ENCODE data around the gene AKAP4.

AKAP4 gene, protein sequence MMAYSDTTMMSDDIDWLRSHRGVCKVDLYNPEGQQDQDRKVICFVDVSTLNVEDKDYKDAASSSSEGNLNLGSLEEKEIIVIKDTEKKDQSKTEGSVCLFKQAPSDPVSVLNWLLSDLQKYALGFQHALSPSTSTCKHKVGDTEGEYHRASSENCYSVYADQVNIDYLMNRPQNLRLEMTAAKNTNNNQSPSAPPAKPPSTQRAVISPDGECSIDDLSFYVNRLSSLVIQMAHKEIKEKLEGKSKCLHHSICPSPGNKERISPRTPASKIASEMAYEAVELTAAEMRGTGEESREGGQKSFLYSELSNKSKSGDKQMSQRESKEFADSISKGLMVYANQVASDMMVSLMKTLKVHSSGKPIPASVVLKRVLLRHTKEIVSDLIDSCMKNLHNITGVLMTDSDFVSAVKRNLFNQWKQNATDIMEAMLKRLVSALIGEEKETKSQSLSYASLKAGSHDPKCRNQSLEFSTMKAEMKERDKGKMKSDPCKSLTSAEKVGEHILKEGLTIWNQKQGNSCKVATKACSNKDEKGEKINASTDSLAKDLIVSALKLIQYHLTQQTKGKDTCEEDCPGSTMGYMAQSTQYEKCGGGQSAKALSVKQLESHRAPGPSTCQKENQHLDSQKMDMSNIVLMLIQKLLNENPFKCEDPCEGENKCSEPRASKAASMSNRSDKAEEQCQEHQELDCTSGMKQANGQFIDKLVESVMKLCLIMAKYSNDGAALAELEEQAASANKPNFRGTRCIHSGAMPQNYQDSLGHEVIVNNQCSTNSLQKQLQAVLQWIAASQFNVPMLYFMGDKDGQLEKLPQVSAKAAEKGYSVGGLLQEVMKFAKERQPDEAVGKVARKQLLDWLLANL

DNA sequence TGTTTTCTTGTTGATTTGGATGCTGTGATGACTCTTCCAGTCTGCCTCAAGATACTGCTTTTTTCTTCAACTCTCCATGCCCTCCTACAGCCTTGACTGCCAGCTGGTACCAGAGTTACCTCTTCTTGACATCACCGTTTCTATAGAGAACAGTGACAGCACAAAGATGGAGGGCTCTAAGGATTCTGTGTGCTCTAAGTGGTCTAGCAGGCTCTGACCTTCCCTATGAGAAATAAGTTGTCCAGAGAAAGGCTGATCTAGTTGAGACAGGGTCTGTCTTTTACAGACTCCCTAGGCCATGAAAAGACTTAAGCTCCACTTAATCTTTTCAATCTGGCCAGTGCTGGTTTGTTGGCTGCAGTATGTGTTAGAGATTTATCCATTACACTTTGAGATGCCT lies at the start of gene AKAP4:
AKAP4 (minus strand) TSS at position 101 of the 400 bp plus-strand sequence. CDS start 118 bp downstream, outside the sequence.
- FAIRE-seq (no peak), DNase-seq (ENCODE audit: insufficient read length, low spot score) (no peak)

DNA sequence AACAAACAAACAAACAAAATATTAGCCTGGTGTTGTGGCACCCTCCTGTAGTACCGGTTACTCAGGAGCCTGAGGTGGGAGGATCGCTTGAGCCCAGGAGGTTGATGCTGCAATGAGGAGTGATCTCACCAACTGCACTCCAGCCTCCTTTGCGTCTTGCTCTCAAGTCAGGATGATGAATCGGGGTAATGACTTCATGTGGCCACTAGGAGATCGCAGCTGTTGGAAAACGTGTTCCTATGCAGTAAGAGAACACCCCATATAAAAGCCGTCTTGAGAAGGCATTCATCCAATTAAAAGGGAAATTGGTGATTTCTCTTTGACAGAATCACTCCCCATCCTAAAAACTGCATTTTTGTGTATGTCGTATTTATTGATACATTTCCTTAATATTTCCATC lies 10.7 kb upstream of the AKAP4 start:
- no peak for FAIRE-seq
- DNase-seq (ENCODE audit: insufficient read length, low spot score), result no peak

DNA sequence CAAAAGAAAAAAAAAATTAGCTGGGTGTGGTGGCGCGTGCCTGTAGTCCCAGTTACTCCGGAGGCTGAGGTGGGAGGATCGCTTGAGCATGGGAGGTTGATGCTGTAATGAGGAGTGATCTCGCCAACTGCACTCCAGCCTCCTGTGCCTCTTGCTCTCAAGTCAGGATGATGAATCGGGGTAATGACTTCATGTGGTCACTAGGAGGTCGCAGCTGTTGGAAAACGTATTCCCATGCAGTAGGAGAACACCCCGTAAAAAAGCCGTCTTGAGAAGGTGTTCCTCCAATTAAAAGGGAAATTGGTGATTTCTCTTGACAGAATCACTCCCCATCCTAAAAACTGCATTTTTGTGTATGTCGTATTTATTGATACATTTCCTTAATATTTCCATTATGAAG lies 5.9 kb upstream of the AKAP4 start:
- DNase-seq (ENCODE audit: insufficient read length, low spot score), result no peak
- no peak for FAIRE-seq

DNA sequence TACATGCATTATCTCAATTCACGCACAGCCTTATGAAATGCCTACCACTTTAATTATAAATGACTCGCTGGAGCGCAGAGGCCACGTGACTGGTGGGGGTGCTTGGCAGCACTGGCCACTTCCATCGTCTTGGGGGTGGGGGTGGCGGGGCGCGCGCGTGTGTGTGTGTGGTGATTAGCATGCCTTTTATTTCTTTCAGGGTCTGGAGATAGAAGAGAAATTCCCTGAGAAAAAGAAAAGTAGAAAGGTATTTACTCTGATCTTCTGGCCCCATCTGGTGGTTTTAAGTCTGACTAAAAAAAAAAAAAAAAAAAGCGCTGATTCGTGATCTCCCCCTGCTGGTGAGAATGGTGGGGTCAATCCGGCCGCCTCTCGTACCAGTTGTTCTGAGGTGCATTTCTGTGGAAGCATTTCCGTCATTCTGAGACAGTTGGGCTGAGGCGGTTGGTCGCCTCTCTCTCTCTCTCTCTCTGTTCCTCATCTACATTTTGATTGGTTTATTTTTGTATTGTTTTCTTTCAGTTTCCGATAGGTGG lies 3.6 kb upstream of the AKAP4 start, which contains the start of gene CCNB3:
CCNB3 (plus strand) TSS at position 402 of the 536 bp plus-strand sequence. CDS start 80,399 bp downstream, outside the sequence.
- peak; percentile 34 for DNase-seq (ENCODE audit: insufficient read length, low spot score)
- FAIRE-seq, result peak; percentile 88

DNA sequence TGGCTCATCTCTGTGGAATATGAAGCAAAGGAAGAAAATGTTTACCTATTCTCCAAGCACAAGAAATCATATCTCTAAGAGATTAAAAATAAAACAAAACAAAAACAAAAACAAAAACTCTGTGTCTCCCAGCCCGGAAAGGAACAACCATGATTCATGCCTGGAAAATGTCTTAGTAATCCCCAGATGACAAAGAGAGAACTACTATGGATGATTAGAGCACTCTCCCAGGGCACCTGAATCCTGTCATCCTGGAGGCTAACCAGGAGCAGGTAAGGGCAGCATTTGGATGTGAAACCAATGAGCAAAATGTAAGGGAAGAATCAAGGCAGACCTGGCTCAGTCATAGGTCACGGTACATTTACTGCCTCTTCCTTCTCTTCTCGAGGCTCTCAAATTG lies 1.7 kb upstream of the AKAP4 start:
- DNase-seq (ENCODE audit: insufficient read length, low spot score), result no peak
- no peak for FAIRE-seq

DNA sequence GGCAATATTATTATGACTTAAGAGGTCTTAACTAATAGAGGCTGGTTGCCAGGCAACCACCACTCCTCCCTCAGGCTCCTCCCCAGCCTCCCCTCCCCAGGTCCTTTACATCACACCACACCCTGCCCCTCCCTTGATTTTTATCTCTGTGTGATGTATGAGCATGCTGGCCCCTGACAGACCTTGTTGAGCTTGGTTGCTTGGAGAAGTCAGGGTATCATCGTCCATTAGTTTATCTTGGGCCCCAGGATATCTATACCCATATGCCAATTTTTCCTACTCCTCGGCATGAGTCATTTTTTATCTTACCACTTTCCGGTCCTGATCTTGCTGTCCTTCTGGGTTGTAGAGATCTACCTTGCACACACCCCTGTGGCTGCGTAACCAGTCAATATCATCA lies 2.5 kb downstream of the AKAP4 start:
- FAIRE-seq (no peak), DNase-seq (ENCODE audit: insufficient read length, low spot score) (no peak)

DNA sequence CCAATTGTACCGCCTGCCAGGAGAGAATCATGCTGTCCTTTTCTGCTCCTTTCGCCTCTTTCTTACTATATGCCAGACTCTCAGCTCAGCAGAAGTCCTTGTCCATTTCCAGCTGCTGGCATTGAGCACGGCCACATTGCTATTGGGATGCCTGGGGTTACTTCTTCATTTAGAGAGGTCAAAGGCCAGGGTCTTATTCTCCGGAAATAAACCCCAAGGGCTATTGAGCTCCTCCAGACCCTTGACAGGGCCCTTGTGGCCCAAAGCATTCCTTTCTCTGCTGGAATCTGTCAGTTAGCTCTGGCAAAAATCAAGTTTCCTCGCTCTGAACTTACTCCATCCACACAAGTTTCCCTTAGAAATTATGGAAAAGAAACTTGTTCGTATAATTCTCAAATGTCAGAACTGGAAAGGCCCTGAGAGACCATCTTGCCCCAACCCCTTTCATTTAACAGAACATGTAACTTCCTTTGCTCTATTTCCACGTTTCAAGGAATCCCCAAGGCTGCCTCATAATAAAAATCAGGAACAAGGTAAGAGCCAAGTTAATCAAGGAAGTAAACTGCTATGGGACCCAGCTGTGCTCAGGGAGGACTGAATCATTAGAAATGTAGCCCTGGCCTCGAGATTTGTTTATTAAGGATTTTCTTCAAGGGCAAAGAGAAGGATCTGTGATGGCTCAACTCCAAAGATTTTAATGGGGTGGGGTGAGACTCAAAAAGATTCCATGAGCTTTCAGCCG lies 11.8 kb downstream of the AKAP4 start:
- DNase-seq (ENCODE audit: insufficient read length, low spot score) (no peak), FAIRE-seq (no peak)

DNA sequence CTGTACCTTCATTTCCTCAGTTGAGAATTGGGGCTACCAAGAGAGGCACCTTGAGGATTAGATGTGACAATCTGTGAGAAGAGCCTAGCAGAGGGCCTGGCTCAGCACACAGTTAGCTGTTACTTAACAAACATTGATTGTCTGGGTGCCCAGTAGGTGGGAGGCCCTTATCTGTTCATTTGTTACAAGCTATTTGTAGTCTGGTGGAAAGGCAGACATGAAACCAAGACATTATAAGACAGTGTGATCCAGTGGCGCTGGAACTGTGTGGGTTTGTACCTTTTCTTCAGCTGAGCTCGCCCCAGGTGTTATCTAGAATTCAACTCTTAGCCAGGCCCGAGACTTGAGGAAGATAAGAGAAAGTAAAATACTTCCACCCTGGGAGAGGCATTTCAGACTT lies 16.9 kb downstream of the AKAP4 start:
- FAIRE-seq (no peak), DNase-seq (ENCODE audit: insufficient read length, low spot score) (no peak)

DNA sequence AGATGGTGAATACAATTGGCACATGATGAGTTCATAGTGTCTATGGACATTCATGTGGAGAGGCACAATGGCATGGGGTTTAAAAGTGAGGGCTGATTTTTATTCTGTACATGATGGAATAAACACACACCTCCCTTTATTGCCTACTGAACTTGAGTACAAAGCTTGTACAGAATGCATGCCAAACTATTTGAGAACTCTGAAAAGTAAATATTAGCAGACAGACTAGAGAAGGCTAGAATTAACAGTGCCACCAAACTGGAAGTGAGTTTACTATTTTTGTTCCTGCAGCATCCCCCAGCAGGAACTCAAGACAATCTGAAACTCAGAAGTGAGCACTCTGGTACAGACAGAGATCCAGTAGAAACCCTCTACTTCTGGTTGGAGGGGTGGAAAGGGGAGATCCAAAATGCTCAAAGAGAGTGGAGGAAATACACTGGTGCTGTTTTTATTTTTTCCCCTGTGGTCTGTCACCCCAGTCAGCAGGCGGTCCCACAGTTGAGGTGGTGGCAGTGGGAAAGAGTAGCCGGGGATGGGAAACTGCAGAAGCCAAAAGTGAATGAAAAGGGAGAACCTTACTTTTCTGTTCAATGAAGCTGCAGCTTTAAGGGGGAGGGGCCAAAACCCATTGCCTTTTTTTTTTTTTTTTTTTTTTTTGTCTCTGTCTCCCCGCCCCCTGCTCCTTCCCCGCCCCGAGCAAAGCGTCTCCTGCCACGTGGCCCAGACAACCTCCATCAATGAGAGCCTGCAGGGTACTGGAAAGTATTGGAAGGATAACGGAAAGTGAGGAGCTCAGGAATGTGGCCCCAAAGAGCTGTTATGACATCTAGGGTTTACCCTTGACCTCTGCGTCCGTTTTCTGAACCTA lies 20.5 kb downstream of the AKAP4 start:
- DNase-seq (ENCODE audit: insufficient read length, low spot score) (no peak), FAIRE-seq (peak; percentile 4)

DNA sequence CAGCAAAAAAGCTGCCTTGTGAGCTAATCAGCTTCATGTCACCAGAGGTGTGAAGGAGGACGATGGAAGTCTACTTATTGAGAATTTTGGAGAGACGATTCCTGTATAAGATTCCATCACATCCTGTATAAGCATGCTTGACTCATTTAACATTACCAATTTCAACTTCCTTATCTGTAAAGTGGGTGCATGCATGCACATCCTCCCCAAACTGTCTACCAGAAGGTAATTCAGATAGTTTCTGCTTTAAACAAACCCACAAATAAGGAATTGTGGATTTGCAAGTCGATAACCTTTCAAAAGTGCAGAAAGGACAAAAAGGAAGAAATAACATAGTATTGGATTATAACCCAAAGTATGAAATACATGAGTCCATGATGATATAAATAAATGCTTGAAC lies 31.1 kb downstream of the AKAP4 start:
- FAIRE-seq, result no peak

DNA sequence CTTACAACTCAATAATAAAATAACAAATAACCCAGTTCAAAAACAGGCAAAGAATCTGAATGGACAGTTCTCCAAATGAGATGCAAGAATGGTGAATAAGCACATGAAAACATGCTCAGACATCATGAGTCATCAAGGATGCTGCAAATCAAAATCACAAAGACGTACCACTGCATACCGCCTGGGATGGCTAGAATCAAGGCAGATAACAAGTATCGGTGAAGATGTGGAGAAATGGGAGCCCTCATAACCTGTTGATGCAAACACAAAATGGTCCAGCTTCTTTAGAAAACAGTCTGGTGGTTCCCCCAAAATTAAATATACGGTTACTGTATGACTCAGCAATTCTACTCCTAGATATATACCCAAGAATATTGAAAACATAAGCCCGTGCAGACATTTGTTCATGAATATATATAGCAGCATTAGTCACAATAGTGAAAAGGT lies 32.5 kb downstream of the AKAP4 start:
- no peak for DNase-seq (ENCODE audit: insufficient read length, low spot score)
- FAIRE-seq, result peak; percentile 85

More for the DNA sequence above, 31.1 kb downstream of the AKAP4 start:
- DNase-seq (ENCODE audit: insufficient read length, low spot score), result no peak

DNA sequence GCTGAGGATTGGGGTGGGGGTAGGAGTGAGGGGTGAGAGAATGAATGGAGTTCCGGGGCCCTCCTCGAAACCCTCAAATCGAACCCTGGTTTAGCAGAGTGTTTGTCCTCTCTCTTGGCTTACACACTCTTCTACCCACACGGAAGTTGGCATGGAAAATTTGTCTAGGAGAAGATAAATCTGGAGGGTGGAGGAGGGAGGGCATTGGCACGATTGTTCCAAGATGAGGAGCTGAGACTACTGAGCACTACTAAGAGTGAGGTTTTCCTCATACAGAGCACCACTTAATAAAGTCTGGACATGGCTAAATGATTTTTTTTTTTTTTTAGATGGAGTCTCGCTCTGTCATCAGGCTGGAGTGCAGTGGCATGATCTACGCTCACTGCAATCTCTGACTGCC lies 33.4 kb downstream of the AKAP4 start:
- DNase-seq (ENCODE audit: insufficient read length, low spot score) (no peak), FAIRE-seq (no peak)

DNA sequence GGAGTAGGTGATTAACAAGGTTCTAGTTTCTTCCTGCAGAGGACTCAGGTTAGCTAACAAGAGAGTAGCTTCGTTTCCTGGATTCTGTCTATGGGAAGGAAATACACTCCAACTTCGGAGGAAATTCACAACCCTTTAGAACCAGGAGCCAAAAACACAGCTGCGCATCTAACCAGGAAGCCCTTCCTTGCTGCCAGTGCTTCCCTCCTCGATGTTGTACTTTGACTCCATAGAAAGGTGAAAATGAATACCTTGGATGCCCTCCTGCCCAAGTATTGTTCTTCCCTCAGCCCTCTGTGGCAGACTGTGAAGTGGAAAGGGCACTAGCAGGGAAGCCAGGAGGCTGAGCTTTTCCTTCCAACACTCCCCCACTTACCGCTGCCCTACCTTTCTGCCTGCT lies 35.1 kb downstream of the AKAP4 start:
- FAIRE-seq (peak; percentile 49), DNase-seq (ENCODE audit: insufficient read length, low spot score) (no peak)

DNA sequence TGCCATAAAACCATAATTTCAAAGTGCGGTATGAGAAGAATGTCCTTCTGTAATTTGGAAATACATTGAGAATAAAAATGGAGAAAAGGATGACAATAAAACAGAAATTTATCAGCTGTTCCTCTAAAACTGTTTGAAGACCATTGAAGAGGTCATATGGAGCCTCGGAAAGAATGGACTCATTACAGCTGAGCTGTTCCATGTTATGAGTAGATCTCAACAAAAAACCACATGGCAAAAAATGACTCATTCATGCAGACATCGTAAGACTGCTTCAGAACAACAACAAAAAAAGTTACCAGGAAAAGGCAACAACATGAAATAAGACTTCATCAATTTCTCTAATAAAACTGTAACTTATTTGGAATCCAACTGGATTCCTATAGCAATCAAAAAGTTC lies 39.7 kb downstream of the AKAP4 start:
- no peak for DNase-seq (ENCODE audit: insufficient read length, low spot score)
- FAIRE-seq, result no peak

DNA sequence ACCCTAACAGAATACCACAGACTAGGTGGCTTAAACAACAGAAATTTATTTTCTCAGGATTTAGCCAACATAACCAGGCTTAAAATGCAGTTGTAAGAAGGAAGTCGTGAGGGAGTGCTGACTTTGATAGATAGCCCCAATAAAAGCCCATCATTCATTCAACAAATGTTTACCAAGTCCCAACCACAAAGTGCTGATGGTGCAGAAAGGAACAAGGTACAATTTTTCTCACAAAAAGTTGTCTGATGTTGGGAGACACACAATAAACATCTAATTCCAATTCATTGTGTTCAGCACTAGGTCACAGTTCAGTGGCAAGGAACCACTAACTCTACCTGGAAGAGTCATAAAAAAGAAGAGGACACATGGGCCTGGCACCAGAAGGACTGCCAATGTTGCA lies 42.2 kb downstream of the AKAP4 start:
- FAIRE-seq (no peak), DNase-seq (ENCODE audit: insufficient read length, low spot score) (no peak)

DNA sequence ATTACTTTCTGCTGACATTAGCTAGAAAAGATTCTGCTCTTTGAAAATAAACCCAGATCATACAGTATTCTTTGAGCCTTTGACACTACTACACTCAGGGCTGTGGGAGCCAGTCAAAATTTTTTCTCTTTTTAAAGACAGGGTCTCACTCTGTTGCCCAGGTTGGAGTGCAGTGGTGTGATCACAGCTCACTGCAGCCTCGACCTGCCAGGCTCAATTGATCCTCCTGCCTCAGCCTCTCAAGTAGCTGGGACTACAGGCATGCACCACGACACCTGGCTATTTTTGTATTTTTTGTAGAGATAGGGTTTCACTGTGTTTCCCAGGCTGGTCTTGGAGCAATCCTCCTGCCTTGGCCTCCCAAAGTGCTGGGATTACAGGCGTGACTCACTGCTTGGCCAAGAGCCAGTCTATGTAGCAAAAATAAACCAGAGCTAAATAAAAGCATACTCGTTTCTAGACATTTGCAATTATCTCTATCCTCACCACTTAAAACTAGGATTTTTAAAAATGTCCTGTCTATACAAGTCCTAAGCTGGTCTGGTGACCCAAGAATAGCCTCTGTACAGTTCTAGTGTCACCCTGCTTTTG lies 43.2 kb downstream of the AKAP4 start:
- FAIRE-seq (no peak), DNase-seq (ENCODE audit: insufficient read length, low spot score) (no peak)

DNA sequence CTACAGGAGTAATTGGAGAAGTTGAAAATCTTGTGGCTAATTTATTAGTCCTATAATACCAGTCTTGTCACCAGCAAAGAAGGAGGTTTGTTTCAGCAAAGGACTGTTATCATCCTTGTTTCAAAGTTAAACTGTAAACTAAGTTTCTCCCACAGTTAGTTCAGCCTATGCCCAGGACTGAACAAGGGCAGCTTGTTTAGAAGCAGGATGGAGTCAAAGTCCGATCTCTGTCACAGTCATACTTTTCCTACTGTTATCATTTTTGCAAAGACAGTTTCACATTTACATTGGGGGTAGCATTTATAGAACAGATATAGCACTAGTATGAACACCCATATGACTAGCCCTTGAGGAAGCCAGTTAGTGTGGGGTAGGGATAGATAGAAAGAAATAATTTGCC lies 46.4 kb downstream of the AKAP4 start:
- DNase-seq (ENCODE audit: insufficient read length, low spot score), result no peak
- no peak for FAIRE-seq

DNA sequence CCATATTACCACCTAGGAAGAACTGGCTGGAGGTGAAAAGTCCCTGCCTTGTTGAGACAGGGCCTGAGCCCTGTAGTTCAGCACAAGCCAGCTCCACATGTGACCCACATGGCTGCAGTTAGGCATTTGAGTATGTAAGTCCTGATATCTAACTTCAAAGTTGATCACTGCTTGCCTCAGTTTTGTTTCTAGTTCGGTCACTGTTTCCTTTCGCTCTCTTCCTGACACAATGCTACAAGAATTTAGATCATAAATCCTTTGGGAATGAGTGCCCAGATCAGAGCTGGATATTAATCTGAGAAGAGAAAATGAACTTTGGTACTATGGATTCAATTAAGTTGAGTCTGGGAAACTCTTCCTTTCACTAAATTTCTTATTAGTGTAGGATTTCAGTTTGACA lies 48.4 kb downstream of the AKAP4 start:
- FAIRE-seq (no peak), DNase-seq (ENCODE audit: insufficient read length, low spot score) (no peak)

DNA sequence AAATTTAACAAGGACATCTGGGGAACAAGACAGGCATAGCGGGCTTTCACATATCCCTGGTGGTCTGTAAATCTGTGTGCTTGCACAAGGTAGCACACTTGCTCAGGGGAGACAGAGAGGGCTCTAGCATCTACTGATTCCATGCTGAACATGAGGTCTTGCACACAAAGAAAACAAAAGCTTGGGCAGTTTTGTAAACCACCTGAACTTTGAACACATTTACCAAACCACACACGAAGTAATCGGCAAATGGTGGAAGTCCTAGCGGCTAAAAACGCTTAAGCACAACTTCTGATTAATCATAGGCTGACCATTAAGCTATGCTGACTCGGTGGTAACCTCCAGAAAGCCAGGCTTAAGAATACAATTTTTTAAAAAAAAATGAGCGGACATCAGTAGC lies 52.8 kb downstream of the AKAP4 start:
- DNase-seq (ENCODE audit: insufficient read length, low spot score) (no peak), FAIRE-seq (no peak)
